ENCODE measurements around the gene PLXNB2.
"Not testable (repeated sequence)": the region's sequence is repeated elsewhere in the genome, so short reads cannot be mapped to it uniquely, and the experiment has no call there.

Gene PLXNB2

DNA sequence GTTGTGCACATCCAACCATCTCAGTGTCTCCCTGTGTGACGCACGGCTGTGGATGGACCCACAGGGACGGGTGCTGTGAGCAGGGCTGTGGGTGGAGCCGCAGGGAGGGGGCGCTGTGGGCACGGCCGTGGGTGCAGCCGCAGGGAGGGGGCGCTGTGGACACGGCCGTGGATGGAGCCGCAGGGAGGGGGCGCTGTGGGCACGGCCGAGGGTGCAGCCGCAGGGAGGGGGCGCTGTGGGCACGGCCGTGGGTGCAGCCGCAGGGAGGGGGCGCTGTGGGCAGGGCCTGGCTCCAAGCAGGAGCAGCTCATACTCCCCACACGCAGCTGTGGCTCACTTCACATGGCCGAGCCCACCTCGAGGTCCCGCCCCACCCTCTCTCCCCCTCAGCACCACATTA, 31.3 kb downstream of the PLXNB2 start:
- POLR2A ChIA-PET, result no interaction called here
- CTCF ChIA-PET, result interaction anchor here (0.6 to 0.7 kb wide), 2 partner anchors 44 to 56 kb away, joined by 3 read pairs; no protein-coding TSS in a partner anchor
- DNase-seq (ENCODE audit: extremely low spot score), result peak; percentile 28
- no peak for TF ChIP-seq LEF1 (IDR thresholded peaks at IDR 0.05; ENCODE audit: borderline replicate concordance)
- no peak for TF ChIP-seq CTBP1 (IDR thresholded peaks at IDR 0.05; ENCODE audit: borderline replicate concordance)
- TF ChIP-seq BHLHE40 (IDR thresholded peaks at IDR 0.05; ENCODE audit: borderline replicate concordance), result no peak
- TF ChIP-seq SP1 (IDR thresholded peaks at IDR 0.05), result no peak
- TF ChIP-seq ARNT (IDR thresholded peaks at IDR 0.05), result no peak
- no peak for TF ChIP-seq ELF4 (IDR thresholded peaks at IDR 0.05)
- TF ChIP-seq FOXA1 (IDR thresholded peaks at IDR 0.05), result no peak
- no peak for TF ChIP-seq L3MBTL2 (conservative IDR thresholded peaks at IDR 0.05)
- TF ChIP-seq NFRKB (IDR thresholded peaks at IDR 0.05), result no peak
- TF ChIP-seq FOXM1 (IDR thresholded peaks at IDR 0.05; ENCODE audit: borderline replicate concordance), result no peak
- no peak for TF ChIP-seq ZNF384 (IDR thresholded peaks at IDR 0.05)
- no peak for TF ChIP-seq FOXK2 (IDR thresholded peaks at IDR 0.05)

- TF ChIP-seq HDGF (IDR thresholded peaks at IDR 0.05; ENCODE audit: borderline replicate concordance), result no peak
- TF ChIP-seq SUZ12 (IDR thresholded peaks at IDR 0.05), result no peak
- DNase-seq (ENCODE audit: extremely low spot score), result no peak
- POLR2A ChIA-PET, result no interaction called here
- CTCF ChIA-PET, result no interaction called here
Measured at GRCh38 chr22:50275181-50276055, 32.0 kb downstream of the PLXNB2 start.

GRCh38 chr22:50274771-50275170, 32.7 kb downstream of the PLXNB2 start:
- TF ChIP-seq LEF1 (IDR thresholded peaks at IDR 0.05; ENCODE audit: borderline replicate concordance), result no peak
- TF ChIP-seq L3MBTL2 (conservative IDR thresholded peaks at IDR 0.05), result no peak
- TF ChIP-seq FOXA1 (IDR thresholded peaks at IDR 0.05), result no peak
- TF ChIP-seq FOXK2 (IDR thresholded peaks at IDR 0.05), result no peak
- TF ChIP-seq SUZ12 (IDR thresholded peaks at IDR 0.05), result no peak
- no peak for TF ChIP-seq CTBP1 (IDR thresholded peaks at IDR 0.05; ENCODE audit: borderline replicate concordance)
- no peak for TF ChIP-seq HDGF (IDR thresholded peaks at IDR 0.05; ENCODE audit: borderline replicate concordance)
- TF ChIP-seq, protein P1, sequence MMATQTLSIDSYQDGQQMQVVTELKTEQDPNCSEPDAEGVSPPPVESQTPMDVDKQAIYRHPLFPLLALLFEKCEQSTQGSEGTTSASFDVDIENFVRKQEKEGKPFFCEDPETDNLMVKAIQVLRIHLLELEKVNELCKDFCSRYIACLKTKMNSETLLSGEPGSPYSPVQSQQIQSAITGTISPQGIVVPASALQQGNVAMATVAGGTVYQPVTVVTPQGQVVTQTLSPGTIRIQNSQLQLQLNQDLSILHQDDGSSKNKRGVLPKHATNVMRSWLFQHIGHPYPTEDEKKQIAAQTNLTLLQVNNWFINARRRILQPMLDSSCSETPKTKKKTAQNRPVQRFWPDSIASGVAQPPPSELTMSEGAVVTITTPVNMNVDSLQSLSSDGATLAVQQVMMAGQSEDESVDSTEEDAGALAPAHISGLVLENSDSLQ (IDR thresholded peaks at IDR 0.05), result no peak
- no peak for TF ChIP-seq NFRKB (IDR thresholded peaks at IDR 0.05)
- TF ChIP-seq SP1 (IDR thresholded peaks at IDR 0.05), result no peak
- TF ChIP-seq ZNF384 (IDR thresholded peaks at IDR 0.05), result no peak
- no peak for TF ChIP-seq TARDBP (IDR thresholded peaks at IDR 0.05)
- TF ChIP-seq ELF4 (IDR thresholded peaks at IDR 0.05), result no peak
- no peak for TF ChIP-seq FOXM1 (IDR thresholded peaks at IDR 0.05; ENCODE audit: borderline replicate concordance)
- TF ChIP-seq ARNT (IDR thresholded peaks at IDR 0.05), result no peak
- TF ChIP-seq BHLHE40 (IDR thresholded peaks at IDR 0.05; ENCODE audit: borderline replicate concordance), result no peak
- ChIA-PET POLR2A (no interaction called here), CTCF (no interaction called here)
- DNase-seq (ENCODE audit: extremely low spot score), result no peak

- peak; percentile 63 for DNase-seq (ENCODE audit: extremely low spot score)
Measured at GRCh38 chr22:50274311-50274710, 33.1 kb downstream of the PLXNB2 start.

GRCh38 chr22:50273781-50274180, 33.7 kb downstream of the PLXNB2 start:
- CTCF ChIA-PET, result interaction anchor here (0.6 to 1.7 kb wide), 3 partner anchors 61 to 310 kb away, joined by 3 to 7 read pairs (median 4); no protein-coding TSS in a partner anchor
- POLR2A ChIA-PET; DNase-seq (ENCODE audit: extremely low spot score): not testable (repeated sequence)

More at GRCh38 chr22:50274311-50274710, 33.1 kb downstream of the PLXNB2 start:
- ChIA-PET CTCF (no interaction called here), POLR2A (no interaction called here)
- TF ChIP-seq, protein P1 (IDR thresholded peaks at IDR 0.05), result no peak
- no peak for TF ChIP-seq TARDBP (IDR thresholded peaks at IDR 0.05)
- TF ChIP-seq ZNF384 (IDR thresholded peaks at IDR 0.05), result no peak
- no peak for TF ChIP-seq SP1 (IDR thresholded peaks at IDR 0.05)
- no peak for TF ChIP-seq CTBP1 (IDR thresholded peaks at IDR 0.05; ENCODE audit: borderline replicate concordance)
- TF ChIP-seq ELF4 (IDR thresholded peaks at IDR 0.05), result no peak
- TF ChIP-seq L3MBTL2 (conservative IDR thresholded peaks at IDR 0.05), result no peak
- no peak for TF ChIP-seq FOXM1 (IDR thresholded peaks at IDR 0.05; ENCODE audit: borderline replicate concordance)
- TF ChIP-seq ARNT (IDR thresholded peaks at IDR 0.05), result no peak
- TF ChIP-seq BHLHE40 (IDR thresholded peaks at IDR 0.05; ENCODE audit: borderline replicate concordance), result no peak
- no peak for TF ChIP-seq HDGF (IDR thresholded peaks at IDR 0.05; ENCODE audit: borderline replicate concordance)
- no peak for TF ChIP-seq NFRKB (IDR thresholded peaks at IDR 0.05)
- no peak for TF ChIP-seq FOXK2 (IDR thresholded peaks at IDR 0.05)
- TF ChIP-seq FOXA1 (IDR thresholded peaks at IDR 0.05), result no peak
- no peak for TF ChIP-seq SUZ12 (IDR thresholded peaks at IDR 0.05)
- no peak for TF ChIP-seq LEF1 (IDR thresholded peaks at IDR 0.05; ENCODE audit: borderline replicate concordance)

DNA sequence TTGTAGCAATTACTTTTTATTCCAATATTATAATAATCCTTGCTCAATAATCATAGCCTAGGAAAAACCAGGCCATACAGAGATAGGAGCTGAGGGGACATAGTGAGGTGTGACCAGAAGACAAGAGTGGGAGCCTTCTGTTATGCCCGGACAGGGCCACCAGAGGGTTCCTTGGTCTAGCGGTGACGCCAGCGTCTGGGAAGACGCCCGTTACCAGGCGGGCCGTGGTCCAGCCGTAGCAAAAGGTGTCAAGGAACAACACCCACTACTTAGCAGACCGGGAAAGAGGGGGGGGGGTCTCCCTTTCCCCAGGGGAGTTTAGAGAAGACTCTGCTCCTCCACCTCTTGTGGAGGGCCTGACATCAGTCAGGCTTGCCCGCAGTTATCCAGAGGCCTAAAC, 34.1 kb downstream of the PLXNB2 start:
- not testable (repeated sequence) for DNase-seq (ENCODE audit: extremely low spot score)
- POLR2A ChIA-PET, result interaction anchor here (1.4 to 2.0 kb wide), 2 partner anchors 11 to 13 kb away, joined by 4 to 6 read pairs; partner anchors contain the start of gene MAPK12
- CTCF ChIA-PET, result interaction anchor here (0.6 to 1.7 kb wide), 3 partner anchors 61 to 311 kb away, joined by 3 to 7 read pairs (median 4); no protein-coding TSS in a partner anchor
